HTR-8/SVneo (cell line): Measurements from ENCODE around the gene ECEL1.
A peak's percentile ranks its signal among the peaks of the same experiment; 100 is the strongest.

Source experiments
- DNase-seq: peaks from one replicate; pipeline ENCODE4 v3.0.0; 2011; ENCODE audit warnings: low spot score, mixed read lengths; ENCODE audit not compliant: insufficient read length
- FAIRE-seq: peaks from 2 replicates; lab custom pipeline; 2011; peaks lifted over from hg19 to GRCh38; lab: Jason Lieb, UNC

ECEL1 gene

GRCh38 chr2:232502911-232503808 is 15.5 kb upstream of the ECEL1 start:
- DNase-seq = no peak
- no peak for FAIRE-seq

- DNase-seq = no peak
- FAIRE-seq = no peak
Measured at GRCh38 chr2:232502511-232502910, 14.9 kb upstream of the ECEL1 start.

- DNase-seq = no peak
- FAIRE-seq = no peak
Measured at GRCh38 chr2:232501794-232502390, 14.3 kb upstream of the ECEL1 start.

GRCh38 chr2:232501331-232501771 is 13.7 kb upstream of the ECEL1 start:
- FAIRE-seq (no peak), DNase-seq (no peak)

- FAIRE-seq (peak; percentile 68), DNase-seq (no peak)
Measured at GRCh38 chr2:232498452-232498851, 10.8 kb upstream of the ECEL1 start.

- FAIRE-seq (no peak), DNase-seq (no peak)
Measured at GRCh38 chr2:232497348-232497747, 9.7 kb upstream of the ECEL1 start.

- FAIRE-seq (no peak), DNase-seq (no peak)
Measured at GRCh38 chr2:232496501-232497270, 9.1 kb upstream of the ECEL1 start.

GRCh38 chr2:232495292-232495691 is 7.7 kb upstream of the ECEL1 start:
- FAIRE-seq = no peak

GRCh38 chr2:232494542-232494941 is 6.9 kb upstream of the ECEL1 start:
- DNase-seq (no peak), FAIRE-seq (no peak)

More at GRCh38 chr2:232495292-232495691, 7.7 kb upstream of the ECEL1 start:
- DNase-seq = no peak

- FAIRE-seq = no peak
- DNase-seq = no peak
Measured at GRCh38 chr2:232493701-232494474, 6.3 kb upstream of the ECEL1 start.

GRCh38 chr2:232492963-232493700 is 5.5 kb upstream of the ECEL1 start:
- no peak for DNase-seq
- FAIRE-seq = no peak

GRCh38 chr2:232492236-232492848 is 4.7 kb upstream of the ECEL1 start:
- no peak for DNase-seq

GRCh38 chr2:232491139-232491780 is 3.6 kb upstream of the ECEL1 start:
- FAIRE-seq (no peak), DNase-seq (no peak)

More at GRCh38 chr2:232492236-232492848, 4.7 kb upstream of the ECEL1 start:
- FAIRE-seq = no peak

GRCh38 chr2:232490221-232491138 is 2.8 kb upstream of the ECEL1 start:
- FAIRE-seq (no peak), DNase-seq (no peak)

- no peak for FAIRE-seq
- no peak for DNase-seq
Measured at GRCh38 chr2:232489516-232490220, 2.0 kb upstream of the ECEL1 start.

GRCh38 chr2:232488721-232489300 is 1.2 kb upstream of the ECEL1 start:
- FAIRE-seq = no peak

More at GRCh38 chr2:232488721-232489300, 1.2 kb upstream of the ECEL1 start:
- DNase-seq = no peak
